ENCODE measurements around the gene SKIC8.
"Not testable (repeated sequence)": the region's sequence is repeated elsewhere in the genome, so short reads cannot be mapped to it uniquely, and the experiment has no call there.

SKIC8 gene

DNA sequence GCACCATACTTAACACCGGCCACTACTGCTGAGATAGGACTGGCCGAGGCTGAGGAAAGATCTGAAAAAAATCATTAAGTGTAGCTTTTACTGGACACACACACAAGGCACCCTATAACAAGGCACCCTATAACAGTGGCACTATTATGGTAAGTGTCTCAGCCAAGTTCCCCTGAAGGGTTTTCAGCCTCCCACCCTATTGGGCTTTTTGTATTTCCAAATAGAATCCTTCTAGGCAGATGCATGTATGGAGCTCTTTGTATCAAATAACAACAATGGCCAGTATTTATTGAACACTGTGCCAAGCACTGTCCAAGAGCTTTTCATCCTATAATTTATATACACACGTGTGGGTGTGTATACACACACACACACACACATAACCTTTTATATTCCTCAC lies 41.7 kb downstream of the SKIC8 start:
- no peak for DNase-seq (ENCODE audit: extremely low read depth in 1 of 2, low read depth in 1 of 2)

DNA sequence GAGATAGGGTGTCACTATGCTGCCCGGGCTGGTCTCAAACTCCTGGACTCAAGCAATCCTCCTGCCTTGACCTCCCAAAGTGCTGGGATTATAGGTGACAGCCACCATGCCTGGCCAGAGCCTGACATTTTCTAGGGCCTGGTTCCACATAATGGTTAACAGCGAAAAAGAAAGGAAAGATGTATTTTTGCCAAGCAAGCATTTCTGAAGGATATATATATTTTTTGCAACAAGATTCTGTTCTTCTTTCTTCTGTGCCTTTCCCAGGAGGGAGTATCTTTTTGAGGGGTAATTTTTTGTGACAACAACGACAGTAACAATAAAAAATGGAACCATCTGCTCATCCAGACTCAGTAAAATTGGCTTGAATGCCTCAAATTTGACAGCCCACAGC lies 43.4 kb downstream of the SKIC8 start:
- no peak for DNase-seq (ENCODE audit: extremely low read depth in 1 of 2, low read depth in 1 of 2)

DNA sequence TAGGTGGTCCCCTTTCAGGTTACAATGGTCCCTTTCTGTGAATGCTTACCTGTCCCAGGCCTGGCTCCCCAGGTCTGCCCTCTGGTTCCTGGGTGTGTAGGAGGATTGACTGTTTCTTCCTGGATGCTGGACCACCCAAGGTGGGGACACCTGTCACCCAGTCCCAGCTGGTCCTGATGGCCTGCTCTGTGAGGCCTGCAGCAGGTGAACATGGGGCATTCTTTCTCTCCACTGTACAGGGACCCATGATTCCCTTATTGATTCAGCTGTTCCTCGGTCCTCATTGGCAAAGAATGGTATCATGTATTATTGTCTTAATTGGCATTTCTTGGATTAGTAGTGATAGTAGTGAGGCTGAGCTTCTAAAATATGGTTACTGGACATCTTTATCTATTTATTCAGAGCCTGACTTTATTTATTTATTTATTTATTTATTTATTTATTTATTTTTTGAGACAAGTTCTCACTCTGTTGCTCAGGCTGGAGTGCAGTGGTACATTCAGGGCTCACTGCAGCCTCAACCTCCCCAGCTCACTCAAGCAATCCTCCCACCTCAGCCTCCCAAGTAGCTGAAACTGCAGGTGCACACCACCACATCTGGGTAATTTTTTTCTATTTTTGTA lies 43.9 kb downstream of the SKIC8 start:
- no peak for DNase-seq (ENCODE audit: extremely low read depth in 1 of 2, low read depth in 1 of 2)

DNA sequence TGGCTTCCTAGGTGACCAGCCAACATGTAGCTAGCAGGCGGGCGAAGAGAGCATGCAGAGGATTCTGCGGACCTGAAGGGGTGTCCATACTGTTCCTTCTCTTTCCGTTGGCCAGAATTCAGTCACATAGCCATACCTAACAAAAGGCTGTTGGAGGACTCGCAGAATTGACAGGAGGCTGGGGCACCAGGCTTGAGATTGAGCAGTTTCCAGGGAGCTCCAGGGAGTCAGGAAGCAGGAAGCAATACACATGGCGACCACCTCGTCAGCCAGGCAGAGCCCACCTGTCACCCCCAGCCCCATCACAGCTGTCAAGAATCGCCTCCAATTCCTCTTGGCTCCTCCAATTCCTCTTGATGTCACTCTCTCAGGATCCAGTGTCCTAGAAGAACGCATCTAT lies 48.3 kb downstream of the SKIC8 start:
- DNase-seq (ENCODE audit: extremely low read depth in 1 of 2, low read depth in 1 of 2) = no peak

DNA sequence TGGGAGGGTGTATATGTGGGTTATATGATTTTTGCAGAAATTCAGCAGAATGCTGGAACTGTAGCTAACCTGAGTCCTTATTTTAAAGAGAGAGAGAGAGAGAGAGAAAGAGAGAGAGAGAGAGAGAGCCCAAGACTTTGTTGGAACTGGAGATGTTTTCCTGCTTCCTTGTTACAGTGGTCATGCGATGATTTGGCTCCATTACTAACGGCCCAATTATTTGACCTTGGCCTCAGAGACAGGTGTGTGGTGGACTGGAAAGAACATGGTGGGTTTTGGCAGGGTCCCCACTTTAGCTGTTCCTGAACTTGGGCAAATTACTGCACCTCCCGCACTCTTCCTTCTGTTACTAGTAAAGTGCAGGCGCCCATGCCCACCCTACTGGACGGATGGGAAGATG lies 50.3 kb downstream of the SKIC8 start:
- no peak for DNase-seq (ENCODE audit: extremely low read depth in 1 of 2, low read depth in 1 of 2)

DNA sequence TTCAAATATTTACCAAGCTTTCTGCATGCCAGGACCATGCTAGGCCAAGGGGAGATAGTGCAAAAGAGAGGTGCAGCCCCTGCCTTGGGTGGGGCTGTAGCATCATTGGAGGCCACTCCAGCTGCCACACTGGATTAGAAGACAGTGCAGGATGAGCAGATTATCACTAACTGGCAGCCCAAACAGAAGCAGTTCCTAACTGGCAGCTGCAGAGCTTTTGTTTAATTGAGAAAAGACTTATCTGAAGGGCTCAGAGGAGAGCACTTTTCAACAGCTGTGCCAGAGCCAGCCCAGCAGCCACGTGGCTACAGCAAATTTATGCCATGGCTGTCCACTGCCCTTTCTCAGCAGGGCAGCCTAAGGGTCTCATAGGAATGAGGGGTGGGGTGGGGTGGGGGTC lies 51.5 kb downstream of the SKIC8 start:
- DNase-seq (ENCODE audit: extremely low read depth in 1 of 2, low read depth in 1 of 2) = no peak

DNA sequence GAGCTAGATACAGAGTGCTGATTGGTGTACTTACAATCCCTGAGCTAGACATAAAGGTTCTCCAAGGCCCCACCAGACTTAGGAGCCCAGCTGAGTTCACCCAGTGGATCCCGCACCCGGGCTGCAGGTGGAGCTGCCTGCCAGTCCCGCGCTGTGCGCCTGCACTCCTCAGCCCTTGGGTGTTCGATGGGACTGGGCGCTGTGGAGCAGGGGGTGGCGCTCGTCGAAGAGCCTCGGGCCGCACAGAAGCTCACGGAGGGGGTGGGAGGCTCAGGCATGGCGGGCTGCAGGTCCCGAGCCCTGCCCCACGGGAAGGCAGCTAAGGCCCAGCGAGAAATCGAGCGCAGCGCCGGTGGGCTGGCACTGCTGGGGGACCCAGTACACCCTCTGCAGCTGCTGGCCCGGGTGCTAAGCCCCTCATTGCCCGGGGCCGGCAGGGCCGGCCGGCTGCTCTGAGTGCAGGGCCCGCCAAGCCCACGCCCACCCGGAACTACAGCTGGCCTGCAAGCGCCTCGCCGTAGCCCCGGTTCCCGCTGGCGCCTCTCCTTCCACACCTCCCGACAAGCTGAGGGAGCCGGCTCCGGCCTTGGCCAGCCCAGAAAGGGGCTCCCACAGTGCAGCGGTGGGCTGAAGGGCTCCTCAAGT lies 53.3 kb downstream of the SKIC8 start:
- not testable (repeated sequence) for DNase-seq (ENCODE audit: extremely low read depth in 1 of 2, low read depth in 1 of 2)

DNA sequence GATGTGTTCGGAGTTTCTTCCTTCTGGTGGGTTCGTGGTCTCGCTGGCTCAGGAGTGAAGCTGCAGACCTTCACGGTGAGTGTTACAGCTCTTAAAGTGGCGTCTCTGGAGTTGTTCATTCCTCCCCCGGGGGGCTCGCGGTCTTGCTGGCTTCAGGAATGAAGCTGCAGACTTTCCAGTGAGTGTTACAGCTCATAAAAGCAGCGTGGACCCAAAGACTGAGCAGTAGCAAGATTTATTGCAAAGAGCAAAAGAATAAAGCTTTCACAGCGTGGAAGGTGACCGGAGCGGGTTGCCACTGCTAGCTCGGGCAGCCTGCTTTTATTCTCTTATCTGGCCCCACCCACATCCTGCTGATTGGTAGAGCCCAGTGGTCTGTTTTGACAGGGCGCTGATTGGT lies 54.0 kb downstream of the SKIC8 start:
- not testable (repeated sequence) for DNase-seq (ENCODE audit: extremely low read depth in 1 of 2, low read depth in 1 of 2)

DNA sequence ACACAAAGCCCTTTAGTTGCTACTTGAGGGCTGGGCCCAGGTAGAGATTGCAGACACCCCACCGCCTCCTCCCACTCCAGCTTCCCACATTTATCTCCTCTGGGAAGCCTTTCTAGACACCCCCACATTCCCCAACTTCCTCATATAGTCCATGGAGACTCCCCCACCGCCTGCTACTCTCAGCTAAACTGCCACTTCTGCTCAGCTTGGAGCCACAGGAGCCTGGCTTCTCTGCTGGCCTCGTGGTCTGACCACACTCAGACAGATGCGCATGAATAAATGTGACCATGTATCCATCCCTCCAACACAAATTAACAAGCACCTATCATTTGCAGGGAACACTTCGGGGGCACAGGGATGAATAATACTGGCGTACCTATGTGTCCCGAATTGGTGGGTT lies 54.5 kb downstream of the SKIC8 start:
- DNase-seq (ENCODE audit: extremely low read depth in 1 of 2, low read depth in 1 of 2) = no peak

DNA sequence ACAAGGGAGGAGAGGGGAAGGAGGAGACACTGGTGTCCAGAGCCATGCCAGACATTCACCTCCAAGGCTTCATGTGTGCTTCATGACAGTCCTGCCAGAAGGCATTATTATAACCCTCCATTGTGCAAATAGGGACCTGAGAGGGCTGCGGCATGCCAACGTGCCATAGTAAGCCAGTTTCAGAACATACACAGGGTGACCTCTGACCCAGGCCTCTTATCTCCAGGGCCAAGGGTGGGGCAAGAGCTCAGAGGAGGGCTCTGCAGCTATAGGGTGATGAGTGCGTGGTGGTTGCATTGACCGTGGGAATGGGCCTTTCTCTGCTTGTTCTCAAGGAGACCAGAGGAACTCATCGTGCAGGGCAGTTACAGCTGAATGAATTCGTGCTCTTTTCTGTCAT lies 55.3 kb downstream of the SKIC8 start:
- DNase-seq (ENCODE audit: extremely low read depth in 1 of 2, low read depth in 1 of 2) = no peak

DNA sequence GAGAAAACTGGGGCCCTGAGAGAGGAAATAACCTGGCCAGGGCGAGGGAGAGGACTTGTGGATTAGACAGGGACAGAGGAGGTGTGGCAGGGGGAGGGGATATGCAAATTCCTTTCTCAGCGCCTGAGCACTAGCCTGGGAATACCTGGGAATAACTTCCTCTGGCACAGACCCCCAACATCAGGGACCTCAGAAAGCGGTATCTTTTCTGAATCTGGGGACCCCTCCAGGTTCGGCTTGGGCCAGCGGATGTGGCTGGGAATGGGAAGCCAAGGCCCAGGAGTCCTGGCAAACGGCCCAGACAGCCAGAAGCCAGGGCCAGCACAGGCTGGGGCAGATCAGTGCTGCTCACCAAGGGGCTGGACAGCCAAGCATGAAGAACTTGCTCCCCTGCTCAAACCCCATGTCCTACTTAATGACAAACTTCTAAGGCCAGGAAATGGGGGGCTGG lies 55.9 kb downstream of the SKIC8 start:
- no peak for DNase-seq (ENCODE audit: extremely low read depth in 1 of 2, low read depth in 1 of 2)

DNA sequence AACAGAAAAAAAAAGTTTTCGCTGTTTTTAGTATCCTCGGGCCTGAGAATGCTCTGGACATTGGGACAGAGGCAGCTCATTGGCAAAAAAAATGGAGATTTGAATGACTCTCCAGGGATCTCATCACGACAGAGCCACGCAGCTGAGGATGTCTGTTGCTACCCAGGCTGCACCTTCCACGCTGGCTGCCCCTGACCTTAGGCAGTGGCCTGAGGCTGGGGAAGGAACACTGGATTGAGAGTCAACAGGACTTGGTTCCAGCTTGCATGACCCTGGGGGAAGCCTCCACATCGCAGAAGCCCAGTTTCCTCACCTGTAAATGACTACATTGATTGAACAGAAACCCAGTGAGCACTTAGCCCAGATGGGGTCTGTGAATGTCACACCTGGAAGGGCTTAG lies 56.4 kb downstream of the SKIC8 start:
- DNase-seq (ENCODE audit: extremely low read depth in 1 of 2, low read depth in 1 of 2) = no peak

DNA sequence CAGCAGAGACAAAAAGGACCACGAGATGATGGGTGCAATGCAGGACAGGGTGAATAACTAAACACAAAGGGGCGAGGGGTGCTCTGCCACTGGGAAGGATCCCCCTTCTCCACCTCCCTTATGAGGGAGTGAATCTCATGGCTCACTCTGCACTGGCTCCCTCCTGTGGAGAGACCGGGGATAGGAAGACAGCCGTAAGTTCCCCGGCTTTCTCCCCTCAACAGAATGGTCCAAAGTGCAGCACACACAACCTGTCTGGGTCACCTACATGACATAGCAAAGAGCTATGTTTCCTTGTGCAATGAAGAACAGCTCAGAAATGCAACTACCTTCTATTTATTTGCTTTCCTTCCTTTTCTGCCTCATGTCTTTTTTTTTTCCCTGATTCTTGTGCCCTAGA lies 57.3 kb downstream of the SKIC8 start:
- DNase-seq (ENCODE audit: extremely low read depth in 1 of 2, low read depth in 1 of 2) = no peak

DNA sequence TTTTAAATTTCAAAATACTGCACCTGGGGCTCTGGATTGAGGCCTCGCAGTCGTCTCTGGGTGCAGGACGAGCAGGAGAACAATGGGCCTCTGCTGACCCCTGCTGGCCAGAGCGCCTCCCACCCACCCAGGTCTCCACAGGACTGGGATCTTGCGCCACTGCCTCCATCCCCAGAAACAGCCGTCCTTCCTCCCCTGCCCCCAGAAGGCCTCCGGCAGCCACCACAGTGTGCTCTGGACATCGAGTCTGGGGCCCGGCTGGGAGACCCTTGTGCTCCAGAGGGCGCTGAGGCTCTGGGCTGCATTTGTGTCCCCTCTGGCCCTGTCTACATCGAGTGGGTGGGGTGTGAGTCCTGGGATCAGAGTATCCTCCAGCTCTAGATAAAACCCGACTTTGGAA lies 58.4 kb downstream of the SKIC8 start:
- peak; percentile 56 to 75 for DNase-seq (ENCODE audit: extremely low read depth in 1 of 2, low read depth in 1 of 2)

DNA sequence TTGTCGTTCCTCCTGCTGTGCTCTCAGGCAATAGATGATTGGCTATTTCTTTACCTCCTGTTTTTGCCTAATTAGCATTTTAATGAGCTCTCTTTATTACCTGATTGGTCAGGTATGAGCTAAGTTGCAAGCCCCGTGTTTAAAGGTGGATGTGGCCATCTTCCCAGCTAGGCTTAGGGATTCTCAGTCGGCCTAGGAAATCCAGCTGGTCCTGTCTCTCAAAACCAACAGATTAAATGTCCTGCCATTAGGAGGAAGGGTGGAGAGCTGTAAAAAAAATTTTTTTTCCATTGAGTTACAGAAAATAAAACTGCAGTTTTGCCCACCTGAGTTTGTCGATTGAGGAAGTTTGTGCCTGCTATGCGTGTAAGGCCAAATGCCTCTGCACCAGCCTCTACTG lies 59.6 kb downstream of the SKIC8 start:
- no peak for DNase-seq (ENCODE audit: extremely low read depth in 1 of 2, low read depth in 1 of 2)

DNA sequence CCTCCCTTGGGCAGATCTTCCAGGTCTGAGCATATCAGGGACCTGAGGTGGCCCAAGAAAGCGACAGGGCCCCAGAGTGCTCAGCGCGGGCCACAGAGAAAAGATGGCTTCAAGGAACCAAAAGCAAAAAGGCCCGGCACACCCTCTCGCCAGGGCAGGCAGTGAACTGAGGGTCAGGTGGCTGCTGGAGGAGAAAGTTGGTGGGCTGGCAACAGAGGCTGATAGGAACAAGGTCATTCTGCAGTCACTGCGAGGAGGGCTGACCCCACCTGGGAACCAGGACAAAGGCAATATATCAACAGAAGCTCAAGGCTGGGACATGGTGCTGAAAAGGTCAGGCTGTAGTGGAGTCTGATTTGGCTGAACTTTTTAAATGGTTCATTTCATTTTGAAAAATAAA lies 62.3 kb downstream of the SKIC8 start:
- no peak for DNase-seq (ENCODE audit: extremely low read depth in 1 of 2, low read depth in 1 of 2)

DNA sequence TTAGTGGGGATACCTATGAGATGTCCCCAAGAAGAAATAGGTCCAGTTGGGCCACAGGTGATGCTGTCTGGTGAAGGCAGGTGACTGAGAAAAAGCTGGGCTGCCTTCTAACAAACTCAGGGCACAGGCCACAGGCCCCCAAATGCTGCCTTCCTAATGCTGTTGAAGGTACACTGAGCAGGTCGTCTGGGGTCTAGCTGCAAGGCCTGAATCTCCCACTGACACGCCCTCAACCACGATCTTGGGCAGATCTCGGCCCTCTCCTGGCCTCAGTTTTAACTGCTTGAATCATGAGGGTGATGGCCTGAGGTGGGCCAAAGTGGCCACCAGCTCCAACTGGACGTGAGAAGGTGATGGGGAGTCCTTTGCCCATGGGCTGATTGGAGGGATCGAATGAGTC lies 62.9 kb downstream of the SKIC8 start:
- DNase-seq (ENCODE audit: extremely low read depth in 1 of 2, low read depth in 1 of 2) = no peak

DNA sequence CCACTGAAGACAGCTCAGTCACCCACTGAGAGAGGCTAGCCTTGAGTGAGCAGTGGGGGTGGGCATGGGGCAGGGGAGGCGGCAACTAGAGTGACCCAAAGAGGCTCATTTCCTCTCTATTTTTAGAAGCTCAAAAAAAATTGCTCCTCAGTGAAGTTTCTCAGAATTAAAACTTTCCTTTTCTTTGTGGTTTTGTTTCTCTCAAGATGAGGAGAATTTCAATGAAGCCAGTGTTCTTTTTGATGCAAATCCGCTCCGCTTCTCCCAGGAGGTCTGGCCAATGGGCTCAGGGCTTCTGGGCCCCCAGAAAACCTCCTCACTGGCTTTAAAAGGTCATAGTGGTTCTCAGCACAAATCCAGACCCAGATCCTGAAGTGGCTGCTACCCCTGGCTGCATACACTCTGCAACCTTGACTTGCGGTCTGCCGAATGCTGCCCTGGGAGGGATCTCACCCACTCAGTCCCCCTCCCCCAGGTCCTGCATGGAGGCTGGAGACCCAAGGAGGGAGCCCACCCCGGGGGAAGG lies 64.8 kb downstream of the SKIC8 start, which contains the start of gene ACSBG1:
Gene ACSBG1, minus strand, starts transcription at position 51 of the 526 bp plus-strand sequence. CDS start 64 bp downstream, outside the sequence.
- DNase-seq (ENCODE audit: extremely low read depth in 1 of 2, low read depth in 1 of 2) = no peak

DNA sequence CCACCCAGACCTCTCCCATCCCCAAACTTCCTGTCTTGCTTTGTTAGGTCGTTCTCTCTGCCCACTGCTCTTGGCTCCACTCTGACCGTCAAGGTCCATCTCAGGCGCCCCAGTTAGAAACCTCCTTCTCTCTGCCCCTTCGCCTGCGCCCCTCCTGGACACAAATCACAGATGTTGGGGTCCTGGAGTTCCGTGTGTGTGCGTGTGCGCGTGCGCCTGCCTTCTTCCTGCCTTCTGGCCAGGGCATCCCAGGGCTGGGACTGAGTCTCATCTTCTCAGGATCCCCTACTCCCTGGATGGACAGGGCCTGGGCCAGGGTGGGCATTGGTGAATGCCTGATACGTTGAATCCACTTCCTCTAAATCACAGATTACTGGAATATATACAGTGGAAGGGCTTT lies 65.9 kb downstream of the SKIC8 start:
- no peak for DNase-seq (ENCODE audit: extremely low read depth in 1 of 2, low read depth in 1 of 2)

Measured in stimulated activated CD8-positive, alpha-beta memory T cell treated with anti-CD3 and anti-CD28 coated beads, Interleukin-7, amount 100 ng/mL, for 48 hours (primary cell).